Astrocyte (in vitro differentiated cells and primary cell): ENCODE results near the gene RANBP3.

ENCODE experiments used
- CTCF ChIP-seq: IDR thresholded peaks from 2 replicates; pipeline ENCODE4 v1.5.1; 2011; ENCODE audit warnings: low read depth, mild to moderate bottlenecking, inconsistent platforms, low read length, moderate library complexity; ENCODE audit not compliant: insufficient read depth
- EZH2 ChIP-seq: IDR thresholded peaks from 2 replicates; pipeline ENCODE4 v1.6.1; 2012; ENCODE audit warnings: mild to moderate bottlenecking, low read length, inconsistent platforms; ENCODE audit not compliant: insufficient read depth

GRCh38 chr19:5952193-5953029, 25.5 kb downstream of the RANBP3 start:
- TF ChIP-seq CTCF (no peak), EZH2 (no peak)
